GM18498 (cell line): ENCODE results near the gene ADRA2B.
"Not testable (repeated sequence)": the region's sequence is repeated elsewhere in the genome, so short reads cannot be mapped to it uniquely, and the experiment has no call there.

Source experiments
- ATAC-seq: cut with Tn5 transposase; IDR thresholded peaks from one replicate; pipeline ENCODE4 v1.9.1; 2021; ENCODE audit warnings: mild to moderate bottlenecking, moderate library complexity; ENCODE audit not compliant: unreplicated experiment

The ADRA2B gene

DNA sequence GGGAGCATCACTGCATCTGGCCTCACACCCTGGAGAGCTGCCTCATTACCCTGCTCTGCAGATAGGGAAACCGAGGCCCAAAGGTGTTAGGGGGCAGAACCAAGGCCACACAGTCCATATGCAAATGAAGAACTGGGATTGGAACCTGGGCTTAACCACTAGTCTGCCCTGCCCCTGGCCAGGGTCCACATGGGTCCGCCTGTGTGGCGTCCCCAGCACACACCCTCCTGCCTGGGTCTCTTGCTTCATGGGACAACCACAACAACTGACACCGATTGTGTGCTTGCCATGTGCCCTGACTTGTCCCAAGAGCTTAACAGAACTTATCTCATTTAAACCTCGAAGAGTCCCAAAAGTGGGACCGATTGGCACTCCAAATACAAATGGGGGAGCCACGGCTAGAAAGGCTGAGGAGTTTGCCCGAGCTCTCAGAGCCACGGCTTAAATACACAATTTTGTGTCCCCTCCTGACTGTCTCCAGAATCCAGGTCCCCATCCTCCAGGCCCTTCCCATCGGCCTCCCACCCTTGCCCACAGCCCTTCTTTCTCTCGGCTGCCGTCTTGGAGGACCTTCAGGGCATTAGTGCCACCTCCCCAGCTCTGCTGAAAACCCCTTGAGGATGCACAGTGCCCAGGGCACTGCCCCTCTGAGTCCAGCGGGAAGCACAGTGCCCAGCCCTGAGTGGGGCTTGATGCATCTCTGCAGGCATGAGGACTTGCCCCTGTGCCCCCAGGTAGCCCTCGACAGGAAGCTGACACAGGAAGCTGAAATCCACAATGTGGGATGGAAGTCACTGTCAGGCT lies 34.6 kb upstream of the ADRA2B start:
- ATAC-seq: no peak

DNA sequence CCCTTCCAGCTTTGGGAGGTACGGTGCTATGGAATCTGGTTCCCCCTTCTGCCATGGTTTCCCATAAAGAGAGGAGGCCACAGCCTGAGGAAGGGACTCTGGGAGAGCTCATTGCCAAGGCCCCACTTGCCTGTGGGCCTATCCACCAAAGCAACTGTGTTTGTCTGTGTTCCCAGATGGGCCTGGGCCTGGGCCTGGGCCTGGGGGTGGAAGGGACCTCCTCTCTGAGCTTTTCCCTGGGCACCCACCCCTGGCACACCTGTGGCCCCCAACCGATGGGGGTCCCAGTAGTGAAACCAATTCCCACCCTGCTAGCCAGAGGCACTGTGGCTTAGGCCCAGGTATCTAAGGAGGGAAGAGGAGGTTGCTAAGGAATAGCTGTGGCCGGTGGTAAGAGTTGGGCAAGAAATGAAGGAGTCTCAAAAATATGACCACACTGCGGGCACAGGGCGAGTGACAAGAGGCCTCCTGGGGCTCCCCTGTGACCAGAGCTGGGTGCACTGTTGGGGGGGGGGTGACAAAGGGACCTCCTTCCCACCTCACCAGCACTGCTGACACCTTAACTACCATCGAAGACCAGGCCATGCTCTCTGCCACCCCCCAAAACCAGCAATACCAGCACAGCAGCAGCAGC lies 33.8 kb upstream of the ADRA2B start:
- ATAC-seq: no peak

GRCh38 chr2:96148410-96149217 lies 32.2 kb upstream of the ADRA2B start:
- ATAC-seq: peak; percentile 36

- no peak for ATAC-seq
These were observed 31.3 kb upstream of the ADRA2B start for GRCh38 chr2:96147593-96148201.

- no peak for ATAC-seq
These were observed 30.7 kb upstream of the ADRA2B start for GRCh38 chr2:96146881-96147592.

DNA sequence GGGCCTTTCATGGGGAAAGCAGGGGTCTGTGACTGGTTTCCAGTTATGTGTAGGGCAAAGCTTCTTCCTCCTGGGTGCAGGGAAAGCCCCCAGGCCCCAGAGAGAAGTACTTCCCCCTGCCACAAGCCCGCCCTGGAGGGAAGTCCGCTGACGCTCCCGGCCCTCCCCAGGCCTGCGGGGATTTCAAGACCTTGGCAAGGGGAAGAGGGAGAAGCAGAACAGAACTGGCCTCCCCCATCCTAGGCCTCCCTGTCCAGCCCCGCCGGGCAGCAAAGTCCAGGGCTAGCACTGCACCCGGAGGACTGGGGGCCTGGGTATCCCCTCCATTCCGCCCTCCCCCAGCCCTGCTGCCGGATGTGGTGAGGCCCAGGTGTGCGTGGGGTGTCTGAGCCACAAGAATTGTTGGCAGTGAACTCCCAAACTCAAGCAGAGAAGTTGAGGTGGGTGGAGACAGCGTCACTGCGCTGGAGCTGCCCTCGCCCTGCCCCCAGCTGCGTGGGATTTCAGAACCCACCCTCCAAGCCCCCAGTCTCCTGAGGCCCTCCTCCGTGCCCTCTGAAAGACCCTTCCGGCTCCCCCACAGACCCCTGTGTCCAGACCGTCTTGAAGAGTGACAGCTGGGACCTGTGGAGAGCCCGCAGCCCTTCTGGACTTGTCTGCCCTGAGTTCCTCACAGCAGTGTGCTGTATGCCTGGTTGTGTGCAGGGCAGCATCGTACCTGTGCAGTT lies 29.9 kb upstream of the ADRA2B start:
- peak; percentile 36 for ATAC-seq

- no peak for ATAC-seq
These were observed 29.4 kb upstream of the ADRA2B start for GRCh38 chr2:96145848-96146152.

DNA sequence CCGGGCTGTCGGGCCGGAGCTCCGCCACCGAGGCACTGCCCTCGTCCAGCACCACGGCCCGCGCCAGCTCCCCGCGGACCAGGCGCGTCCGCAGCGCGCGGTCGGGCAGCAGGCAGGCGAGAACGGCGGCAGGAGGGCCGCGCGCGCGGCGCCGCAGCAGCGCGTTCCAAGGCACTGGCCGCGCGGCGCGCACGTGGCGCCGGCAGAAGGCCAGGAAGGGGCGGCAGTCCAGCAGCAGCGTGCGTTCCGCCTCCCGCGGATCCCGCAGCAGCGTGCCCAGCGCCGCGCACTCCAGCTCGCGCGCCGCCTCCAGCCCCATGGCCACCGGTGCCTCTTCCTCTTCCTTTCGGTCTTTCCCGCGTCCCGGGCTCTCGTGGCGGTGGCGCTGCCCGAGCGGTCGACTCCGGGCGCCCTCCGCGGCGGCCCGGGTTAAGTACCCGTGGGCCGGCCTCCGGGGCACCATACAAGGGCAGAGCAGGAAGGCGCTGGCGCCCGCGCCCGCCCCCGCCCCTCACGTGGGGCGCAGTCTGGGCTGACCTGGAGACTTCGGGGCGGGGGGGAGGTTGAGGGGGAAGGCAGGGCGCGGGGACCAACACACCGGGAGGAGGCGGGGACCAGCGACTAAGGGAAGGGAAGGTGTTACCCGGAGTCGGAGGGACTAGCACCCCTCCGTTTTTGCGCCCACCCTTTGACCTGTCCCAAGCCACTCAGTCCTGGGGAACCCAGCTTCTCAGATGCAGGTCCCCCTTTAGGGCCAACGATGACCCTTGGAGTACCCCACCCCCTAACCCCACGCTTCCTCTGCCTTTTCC lies 28.9 kb upstream of the ADRA2B start, which contains the start of gene DUSP2:
TSS of gene DUSP2 (minus strand) at position 405 of the 812 bp plus-strand sequence. CDS start at position 319, 86 bp downstream.
- ATAC-seq: peak; percentile 64

GRCh38 chr2:96144481-96145035 lies 28.2 kb upstream of the ADRA2B start:
- no peak for ATAC-seq

GRCh38 chr2:96143848-96144480 lies 27.6 kb upstream of the ADRA2B start:
- ATAC-seq: no peak

DNA sequence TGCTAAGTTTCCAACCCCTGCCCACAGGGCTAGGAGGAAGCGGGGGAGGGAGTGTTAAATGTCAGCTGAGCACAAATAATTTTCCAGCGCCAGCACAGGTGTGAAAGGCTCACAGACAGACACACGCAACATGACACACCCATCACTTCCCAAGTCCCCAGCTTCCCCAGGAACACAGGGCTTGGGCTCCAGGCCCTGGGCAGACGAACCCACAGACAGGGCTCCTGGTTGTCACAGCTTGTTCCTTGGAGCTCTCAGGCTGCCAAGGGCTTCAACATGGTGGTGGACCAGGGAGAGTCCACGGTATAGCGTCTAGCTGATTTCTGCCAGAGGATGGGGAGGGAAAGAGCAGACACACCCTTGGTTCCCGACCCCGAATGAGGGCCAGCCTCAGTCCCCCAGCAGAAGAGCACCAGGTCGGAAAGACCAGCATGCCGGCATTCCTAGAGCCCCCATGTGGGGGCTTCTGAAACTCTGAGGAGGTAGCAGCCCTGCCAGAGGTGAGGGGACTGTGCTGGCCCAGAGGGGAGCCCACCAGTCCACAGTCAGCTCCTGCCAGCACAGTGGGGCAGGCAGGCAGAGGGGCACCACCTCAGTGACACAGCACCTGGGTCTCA lies 27.0 kb upstream of the ADRA2B start:
- ATAC-seq: no peak

DNA sequence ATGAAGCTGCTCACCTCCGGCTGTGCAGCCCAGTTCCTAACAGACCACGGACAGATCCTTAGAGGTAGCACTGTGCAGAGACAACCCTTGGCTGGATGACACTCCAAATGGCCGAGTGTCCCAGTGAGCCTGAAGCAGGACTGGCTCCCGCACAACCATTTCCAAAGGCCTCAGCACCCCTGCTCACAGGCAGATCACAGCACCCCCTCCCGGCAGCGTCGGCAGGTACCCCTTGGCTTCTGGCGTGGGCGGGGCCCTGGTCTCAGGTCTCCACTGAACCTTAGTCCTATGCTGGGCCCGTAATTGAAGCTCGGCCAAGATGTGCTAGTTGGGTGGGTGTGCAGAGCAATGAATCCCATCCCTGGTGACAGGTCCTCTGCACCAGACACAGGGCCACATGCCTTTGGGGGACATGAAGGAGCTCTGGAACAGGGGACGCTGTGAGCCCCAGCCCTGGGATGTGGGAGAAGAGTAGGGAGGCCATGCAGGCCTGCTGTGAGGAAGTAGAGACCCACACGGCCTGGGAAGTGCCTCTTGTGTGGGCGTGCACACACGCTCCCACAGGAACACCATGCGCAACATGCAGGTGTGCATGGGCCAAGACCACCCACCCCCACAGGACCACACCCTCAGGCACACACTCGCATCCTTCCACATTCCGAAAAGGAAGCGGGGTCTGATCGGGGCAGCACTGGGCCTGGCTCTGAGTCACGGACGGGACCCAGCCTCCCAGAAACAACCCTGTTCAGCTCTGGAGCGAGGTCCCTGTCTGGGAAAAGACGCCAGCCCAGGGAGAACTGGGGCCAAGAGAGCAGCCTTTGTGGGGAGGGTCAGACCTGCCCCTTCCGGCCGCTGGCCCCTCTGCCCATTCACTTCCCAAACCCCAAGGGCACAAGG lies 26.1 kb upstream of the ADRA2B start:
- ATAC-seq: no peak

- ATAC-seq: not testable (repeated sequence)
These were observed 25.2 kb upstream of the ADRA2B start for GRCh38 chr2:96141624-96141967.

DNA sequence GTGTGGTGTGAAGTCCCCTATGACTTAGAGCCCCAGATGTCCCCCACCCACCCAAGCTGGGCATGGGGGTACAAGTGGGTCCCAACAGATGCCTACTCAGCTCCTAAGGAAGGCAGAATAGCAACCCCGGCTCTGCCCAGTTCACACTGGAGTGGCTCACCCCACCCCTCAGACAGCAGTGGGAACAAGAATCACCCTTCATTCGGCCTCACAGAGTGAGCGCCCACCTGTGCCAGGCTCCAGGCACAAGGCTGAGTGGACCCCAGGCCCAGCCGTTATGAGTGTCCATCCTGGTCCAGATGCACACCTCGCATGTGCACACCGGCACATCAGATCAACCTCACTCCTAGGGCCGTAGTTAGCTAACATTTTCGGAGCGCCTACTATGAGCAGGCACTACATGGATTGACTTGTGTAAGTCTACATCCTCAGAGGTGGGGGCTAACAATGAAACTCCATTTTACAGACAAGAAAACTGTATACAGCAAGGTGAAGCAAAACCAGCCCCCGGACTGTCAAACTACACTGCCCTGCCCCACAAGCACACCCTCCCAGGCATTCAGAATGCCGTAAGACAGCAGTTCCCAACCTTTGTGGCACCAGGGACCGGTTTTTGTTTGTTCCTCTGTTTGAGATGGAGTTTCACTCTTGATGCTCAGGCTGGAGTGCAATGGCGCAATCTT lies 24.7 kb upstream of the ADRA2B start:
- ATAC-seq: no peak

- ATAC-seq: no peak
These were observed 22.9 kb upstream of the ADRA2B start for GRCh38 chr2:96139181-96139758.
